Measurements from ENCODE around the gene PLSCR3.
A peak's percentile ranks its signal among the peaks of the same experiment; 100 is the strongest.

The PLSCR3 gene

DNA sequence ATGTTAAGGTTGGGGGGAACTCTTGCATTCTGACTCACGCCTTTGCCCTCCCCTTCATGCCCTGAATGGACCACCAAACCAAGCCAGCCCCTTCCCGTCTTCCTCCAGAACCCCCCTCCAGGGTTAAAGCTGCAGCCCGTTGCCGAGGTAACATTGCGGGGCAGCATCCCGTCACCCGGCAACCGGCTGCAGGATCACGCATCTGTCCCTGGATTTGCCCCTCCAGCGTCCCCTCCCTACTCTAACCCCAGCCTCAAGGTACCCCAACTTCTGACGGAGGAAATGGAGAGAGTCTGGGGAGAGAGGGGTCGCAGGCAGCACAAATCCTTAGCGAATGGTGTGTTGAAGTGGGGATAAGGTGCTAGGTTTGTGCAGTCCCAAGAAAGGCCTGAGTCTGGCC lies 12.8 kb upstream of the PLSCR3 start:
- TF ChIP-seq, protein P1, sequence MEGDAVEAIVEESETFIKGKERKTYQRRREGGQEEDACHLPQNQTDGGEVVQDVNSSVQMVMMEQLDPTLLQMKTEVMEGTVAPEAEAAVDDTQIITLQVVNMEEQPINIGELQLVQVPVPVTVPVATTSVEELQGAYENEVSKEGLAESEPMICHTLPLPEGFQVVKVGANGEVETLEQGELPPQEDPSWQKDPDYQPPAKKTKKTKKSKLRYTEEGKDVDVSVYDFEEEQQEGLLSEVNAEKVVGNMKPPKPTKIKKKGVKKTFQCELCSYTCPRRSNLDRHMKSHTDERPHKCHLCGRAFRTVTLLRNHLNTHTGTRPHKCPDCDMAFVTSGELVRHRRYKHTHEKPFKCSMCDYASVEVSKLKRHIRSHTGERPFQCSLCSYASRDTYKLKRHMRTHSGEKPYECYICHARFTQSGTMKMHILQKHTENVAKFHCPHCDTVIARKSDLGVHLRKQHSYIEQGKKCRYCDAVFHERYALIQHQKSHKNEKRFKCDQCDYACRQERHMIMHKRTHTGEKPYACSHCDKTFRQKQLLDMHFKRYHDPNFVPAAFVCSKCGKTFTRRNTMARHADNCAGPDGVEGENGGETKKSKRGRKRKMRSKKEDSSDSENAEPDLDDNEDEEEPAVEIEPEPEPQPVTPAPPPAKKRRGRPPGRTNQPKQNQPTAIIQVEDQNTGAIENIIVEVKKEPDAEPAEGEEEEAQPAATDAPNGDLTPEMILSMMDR (IDR thresholded peaks at IDR 0.05; ENCODE audit: low read length): no peak
- TF ChIP-seq EZH2 (IDR thresholded peaks at IDR 0.05; ENCODE audit: borderline replicate concordance, low read length): no peak
- Histone ChIP-seq H3K79me2 (ENCODE audit: insufficient read depth, low read length) (no peaks in the 10 kb centered on the region), H2AFZ (ENCODE audit: low read length) (no peak overlapping the region), H3K9me2 (ENCODE audit: low read depth, low read length) (no peaks in the 10 kb centered on the region), H3K27me3 (ENCODE audit: insufficient read depth, low read length) (peaks cover 9% of the 10 kb centered on the region), H3K4me1 (ENCODE audit: insufficient read depth, low read length, severe bottlenecking) (peaks cover 15% of the 10 kb centered on the region), H3K36me3 (ENCODE audit: insufficient read depth, low read length) (no peaks in the 10 kb centered on the region), H3K27ac (ENCODE audit: low read depth, low read length, poor library complexity, severe bottlenecking) (no peak overlapping the region), H3K4me3 (ENCODE audit: low read depth, low read length, poor library complexity, severe bottlenecking) (no peak overlapping the region), H3K4me2 (ENCODE audit: low read length) (no peak overlapping the region), H3K9ac (ENCODE audit: low read length) (no peak overlapping the region), H4K20me1 (ENCODE audit: insufficient read depth, low read length) (no peaks in the 10 kb centered on the region), H3K9me3 (ENCODE audit: low read length) (no peaks in the 10 kb centered on the region), H3F3A (ENCODE audit: insufficient read depth, low read length) (0 out of 2 replicates have a peak, but pooled peaks cover 3% of the 10 kb centered on the region)

DNA sequence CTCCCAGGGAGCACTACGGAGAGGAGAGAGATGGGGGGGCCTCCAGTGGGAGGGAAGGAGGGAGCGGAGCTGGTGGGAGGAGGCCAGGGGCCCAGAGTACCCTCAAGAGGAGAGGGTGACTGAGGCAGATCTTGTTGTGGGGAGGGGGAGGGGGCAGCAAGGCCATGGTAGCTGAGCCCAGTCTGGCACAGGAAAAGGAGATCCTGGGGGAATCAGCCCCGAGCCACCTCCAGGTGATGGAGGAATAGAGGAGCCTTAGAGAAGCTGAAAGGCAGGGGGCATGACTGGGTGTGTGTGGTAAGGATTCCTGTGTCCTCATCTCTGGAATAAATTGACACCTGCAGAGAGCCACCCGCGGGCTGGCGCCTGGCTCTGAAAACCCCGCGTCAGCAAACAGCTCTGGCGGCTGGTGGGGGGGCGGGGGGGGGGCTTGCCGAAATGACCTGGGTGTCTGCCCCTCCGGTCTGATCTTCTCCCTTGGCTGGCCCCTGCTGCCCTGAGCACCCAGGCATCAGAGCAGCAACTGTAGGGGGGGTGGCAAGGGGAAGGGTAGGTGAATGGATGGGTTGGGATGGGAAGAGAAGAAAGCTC lies 12.0 kb upstream of the PLSCR3 start:
- Histone ChIP-seq H3K36me3 (ENCODE audit: insufficient read depth, low read length) (no peaks in the 10 kb centered on the region), H3K9ac (ENCODE audit: low read length) (no peak overlapping the region), H3K4me1 (ENCODE audit: insufficient read depth, low read length, severe bottlenecking) (peaks cover 15% of the 10 kb centered on the region), H3F3A (ENCODE audit: insufficient read depth, low read length) (0 out of 2 replicates have a peak, but pooled peaks cover 3% of the 10 kb centered on the region), H3K4me3 (ENCODE audit: low read depth, low read length, poor library complexity, severe bottlenecking) (no peak overlapping the region), H3K4me2 (ENCODE audit: low read length) (no peak overlapping the region), H2AFZ (ENCODE audit: low read length) (no peak overlapping the region), H3K79me2 (ENCODE audit: insufficient read depth, low read length) (no peaks in the 10 kb centered on the region), H4K20me1 (ENCODE audit: insufficient read depth, low read length) (no peaks in the 10 kb centered on the region), H3K9me2 (ENCODE audit: low read depth, low read length) (no peaks in the 10 kb centered on the region), H3K9me3 (ENCODE audit: low read length) (no peaks in the 10 kb centered on the region), H3K27ac (ENCODE audit: low read depth, low read length, poor library complexity, severe bottlenecking) (no peak overlapping the region), H3K27me3 (ENCODE audit: insufficient read depth, low read length) (peaks cover 9% of the 10 kb centered on the region)
- no peak for TF ChIP-seq EZH2 (IDR thresholded peaks at IDR 0.05; ENCODE audit: borderline replicate concordance, low read length)
- TF ChIP-seq, protein P1 (IDR thresholded peaks at IDR 0.05; ENCODE audit: low read length): no peak

DNA sequence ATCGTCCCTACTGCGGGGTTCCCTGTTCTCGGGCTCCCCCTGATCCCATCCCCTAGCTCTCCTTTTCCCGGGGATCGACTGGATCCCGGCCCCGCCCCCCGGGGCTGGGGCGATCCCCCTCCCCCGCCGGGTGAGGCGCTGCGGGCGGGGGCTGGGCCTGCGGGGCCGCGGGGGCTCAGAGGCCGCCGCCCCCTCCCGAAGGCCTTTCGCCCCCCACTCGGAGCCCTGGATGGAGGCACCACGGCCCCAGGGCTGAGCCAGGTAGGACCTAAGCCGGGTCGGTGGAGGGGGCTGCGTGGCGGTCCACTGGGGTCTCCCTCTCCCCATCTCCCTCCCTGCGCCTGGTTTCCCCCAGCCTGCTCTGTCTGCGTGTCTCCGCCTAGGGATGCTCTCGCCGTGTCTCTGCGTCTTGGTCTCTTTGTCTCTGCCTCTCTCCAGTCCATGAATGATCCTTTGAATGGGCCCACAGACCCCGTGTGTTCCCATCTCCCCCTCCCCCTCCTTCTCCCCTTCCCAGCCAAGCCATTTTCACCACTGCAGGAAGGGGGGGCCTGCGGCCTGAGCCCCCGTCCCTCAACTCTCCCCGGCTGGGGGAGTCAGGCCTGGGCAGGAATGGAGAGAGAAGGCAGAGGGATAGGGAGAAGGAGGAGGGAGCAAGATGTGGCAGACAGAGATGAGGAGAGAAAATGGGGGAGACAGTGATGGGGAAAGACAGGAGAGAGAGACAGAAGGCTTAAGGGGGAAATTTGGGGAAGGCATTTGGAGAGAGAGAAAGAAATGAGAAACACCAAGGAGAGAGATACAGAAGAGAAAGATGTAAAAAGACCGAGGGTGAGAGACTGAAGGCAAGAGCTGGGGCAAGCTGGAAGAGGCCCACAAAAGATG lies 11.3 kb upstream of the PLSCR3 start:
- Histone ChIP-seq H3F3A (ENCODE audit: insufficient read depth, low read length) (0 out of 2 replicates have a peak, but pooled peaks cover 3% of the 10 kb centered on the region), H2AFZ (ENCODE audit: low read length) (no peak overlapping the region), H3K36me3 (ENCODE audit: insufficient read depth, low read length) (no peaks in the 10 kb centered on the region), H3K4me1 (ENCODE audit: insufficient read depth, low read length, severe bottlenecking) (peaks cover 15% of the 10 kb centered on the region), H3K9me2 (ENCODE audit: low read depth, low read length) (no peaks in the 10 kb centered on the region), H3K27me3 (ENCODE audit: insufficient read depth, low read length) (peaks cover 9% of the 10 kb centered on the region), H3K79me2 (ENCODE audit: insufficient read depth, low read length) (no peaks in the 10 kb centered on the region), H3K4me2 (ENCODE audit: low read length) (peak overlapping the region; percentile 65), H3K4me3 (ENCODE audit: low read depth, low read length, poor library complexity, severe bottlenecking) (peak overlapping the region; percentile 77), H4K20me1 (ENCODE audit: insufficient read depth, low read length) (no peaks in the 10 kb centered on the region), H3K9me3 (ENCODE audit: low read length) (no peaks in the 10 kb centered on the region), H3K9ac (ENCODE audit: low read length) (no peak overlapping the region; the same call in 1 of the 2 replicates), H3K27ac (ENCODE audit: low read depth, low read length, poor library complexity, severe bottlenecking) (no peak overlapping the region)
- TF ChIP-seq, protein P1 (IDR thresholded peaks at IDR 0.05; ENCODE audit: low read length): no peak
- no peak for TF ChIP-seq EZH2 (IDR thresholded peaks at IDR 0.05; ENCODE audit: borderline replicate concordance, low read length)

Data from OCI-LY1 (cell line).